GM21576 (cell line): Measurements from ENCODE around the gene TCERG1L.
"Not testable (repeated sequence)": the region's sequence is repeated elsewhere in the genome, so short reads cannot be mapped to it uniquely, and the experiment has no call there.

ENCODE experiments used
- ATAC-seq: cut with Tn5 transposase; IDR thresholded peaks from one replicate; pipeline ENCODE4 v1.9.1; 2021; ENCODE audit warnings: mild to moderate bottlenecking, moderate library complexity; ENCODE audit not compliant: unreplicated experiment

Gene TCERG1L

GRCh38 chr10:131311661-131312477, at the start of gene TCERG1L:
Gene TCERG1L (minus strand): TSS chr10:131311721. CDS start chr10:131311635, 86 bp downstream.
- ATAC-seq = no peak

GRCh38 chr10:131358741-131359442, 47.4 kb upstream of the TCERG1L start:
- no peak for ATAC-seq

GRCh38 chr10:131356442-131356841, 44.9 kb upstream of the TCERG1L start:
- no peak for ATAC-seq

- no peak for ATAC-seq
These were observed 44.4 kb upstream of the TCERG1L start for GRCh38 chr10:131355881-131356280.

- no peak for ATAC-seq
These were observed 43.5 kb upstream of the TCERG1L start for GRCh38 chr10:131355056-131355455.

- no peak for ATAC-seq
These were observed 42.9 kb upstream of the TCERG1L start for GRCh38 chr10:131354380-131354779.

GRCh38 chr10:131352765-131353290, 41.3 kb upstream of the TCERG1L start:
- ATAC-seq = no peak

- ATAC-seq = no peak
These were observed 39.1 kb upstream of the TCERG1L start for GRCh38 chr10:131350660-131351059.

- no peak for ATAC-seq
These were observed 38.7 kb upstream of the TCERG1L start for GRCh38 chr10:131350245-131350644.

- no peak for ATAC-seq
These were observed 34.9 kb upstream of the TCERG1L start for GRCh38 chr10:131346456-131346855.

- no peak for ATAC-seq
These were observed 34.2 kb upstream of the TCERG1L start for GRCh38 chr10:131345691-131346090.

GRCh38 chr10:131344747-131345146, 33.2 kb upstream of the TCERG1L start:
- no peak for ATAC-seq

GRCh38 chr10:131337741-131338140, 26.2 kb upstream of the TCERG1L start:
- no peak for ATAC-seq

- ATAC-seq = no peak
These were observed 21.3 kb upstream of the TCERG1L start for GRCh38 chr10:131332821-131333220.

- ATAC-seq = no peak
These were observed 12.4 kb upstream of the TCERG1L start for GRCh38 chr10:131323880-131324279.

GRCh38 chr10:131323025-131323424, 11.5 kb upstream of the TCERG1L start:
- no peak for ATAC-seq

- ATAC-seq = not testable (repeated sequence)
These were observed 11.1 kb upstream of the TCERG1L start for GRCh38 chr10:131322575-131322974.

GRCh38 chr10:131320860-131321604, 9.5 kb upstream of the TCERG1L start:
- ATAC-seq = no peak

- ATAC-seq = no peak
These were observed 7.3 kb upstream of the TCERG1L start for GRCh38 chr10:131318814-131319213.

- no peak for ATAC-seq
These were observed 6.8 kb upstream of the TCERG1L start for GRCh38 chr10:131318291-131318690.
